HCT116 (cell line): ENCODE measurements around the gene SLC38A9. TPM values are rescaled to one million over a fixed set of nuclear protein-coding genes. Genes with fewer than 3 reads are reported as not detected.

Experiments used
- ATAC-seq: fragments of 200-7000 bp; cut with Tn5 transposase; 2 replicates; pipeline ENCODE4 v1.9.1; 2020; ENCODE audit warnings: mild to moderate bottlenecking, moderate library complexity
- BruUV-seq: library from RNA; stranded (reverse); fragments of 400-500 nt; replicated peaks from 2 replicates; lab custom pipeline; 2021; lab: Mats Ljungman, UMichigan
- CTCF ChIA-PET: fragments of 300-600 bp; sonication (Branson Sonifier 250); formaldehyde crosslinking; loops from one replicate; lab custom pipeline; 2021; ENCODE audit warnings: antibody characterized with exemption; lab: Charles Lee
- POLR2A ChIA-PET: fragments of 300-600, 350-600 bp; sonication (Branson Sonifier 250); formaldehyde crosslinking; loops from one replicate; lab custom pipeline; 2021; ENCODE audit warnings: antibody characterized with exemption; lab: Charles Lee
- RAD21 ChIA-PET, 2 experiments: fragments of 300-600 bp; sonication (Branson Sonifier 250); formaldehyde crosslinking; loops; one replicate each; lab custom pipeline; 2023; ENCODE audit warnings: low total read pairs in 2 of 2; ENCODE audit not compliant: uncharacterized antibody in 2 of 2, unreplicated experiment in 2 of 2, low non-redundant PET in 1 of 2; lab: Charles Lee
- DNase-seq: peaks from one replicate; pipeline ENCODE4 v3.0.0-alpha.2; 2010; ENCODE audit warnings: low read depth, low spot score
- H2AFZ ChIP-seq: fragments of 200-600 bp; shearing (Covaris generic), sonication (generic); 2 replicates; pipeline ENCODE4 v1.6.1; 2017; ENCODE audit warnings: low read depth, mixed run types, mixed read lengths, antibody characterized with exemption, low read length; ENCODE audit not compliant: poor library complexity, severe bottlenecking
- H3K27ac ChIP-seq: 2 replicates; pipeline ENCODE4 v1.5.1; 2012; ENCODE audit warnings: low read depth, low read length
- H3K27me3 ChIP-seq: fragments of 200-600 bp; sonication (generic); 2 replicates; pipeline ENCODE4 v1.6.1; 2016; ENCODE audit warnings: mixed run types, low read length, mixed read lengths; ENCODE audit not compliant: insufficient read depth
- H3K36me3 ChIP-seq, 2 experiments: fragments of 200-500 bp in 1 of 2; fragments of 200-600 bp in 1 of 2; sonication (Bioruptor generic) in 1 of 2; sonication (generic) in 1 of 2; 2 replicates each; pipeline versions ENCODE4 v1.5.1 to v1.6.1; 2014 to 2016; ENCODE audit warnings: low read length in 2 of 2, inconsistent platforms in 1 of 2, mixed read lengths in 1 of 2, mixed run types in 1 of 2; ENCODE audit not compliant: insufficient read depth in 2 of 2, control insufficient read depth in 1 of 2
- H3K4me1 ChIP-seq, 2 experiments: fragments of 200-600 bp in 1 of 2; sonication (generic) in 1 of 2; 2 replicates each; pipeline versions ENCODE4 v1.5.1 to v1.6.1; 2012 to 2017; ENCODE audit warnings: low read length in 2 of 2, inconsistent platforms in 1 of 2, mild to moderate bottlenecking in 1 of 2, mixed read lengths in 1 of 2, mixed run types in 1 of 2, moderate library complexity in 1 of 2; ENCODE audit not compliant: insufficient read depth in 2 of 2, control insufficient read depth in 1 of 2
- H3K4me2 ChIP-seq: fragments of 200-600 bp; sonication (generic); 2 replicates; pipeline ENCODE4 v1.6.1; 2017; ENCODE audit warnings: mixed run types, low read length, mixed read lengths
- H3K4me3 ChIP-seq, 2 experiments: fragments of 200-600 bp in 1 of 2; sonication (generic) in 1 of 2; replicated peaks in 1 of 2; 2 replicates each; pipeline ENCODE4 v1.5.1; 2011 to 2016; ENCODE audit warnings: low read length in 2 of 2, control low read depth in 1 of 2, low read depth in 1 of 2, mild to moderate bottlenecking in 1 of 2, mixed read lengths in 1 of 2, mixed run types in 1 of 2
- H3K79me2 ChIP-seq: fragments of 200-600 bp; sonication (generic); 2 replicates; pipeline ENCODE4 v1.6.1; 2017; ENCODE audit warnings: mild to moderate bottlenecking, mixed run types, low read length, moderate library complexity, mixed read lengths; ENCODE audit not compliant: insufficient read depth
- H3K9ac ChIP-seq: fragments of 200-600 bp; sonication (generic); 2 replicates; pipeline ENCODE4 v1.6.1; 2016; ENCODE audit warnings: low read length, mixed read lengths
- H3K9me2 ChIP-seq: fragments of 200-600 bp; sonication (generic), shearing (Covaris generic); 2 replicates; pipeline ENCODE4 v1.6.1; 2017; ENCODE audit warnings: mixed run types, mild to moderate bottlenecking, moderate library complexity; ENCODE audit not compliant: insufficient read depth
- H3K9me3 ChIP-seq, 2 experiments: fragments of 200-500 bp in 1 of 2; fragments of 200-600 bp in 1 of 2; sonication (Bioruptor generic) in 1 of 2; sonication (generic) in 1 of 2; 2 replicates each; pipeline ENCODE4 v1.6.1; 2014 to 2017; ENCODE audit warnings: low read length in 2 of 2, mixed read lengths in 2 of 2, inconsistent platforms in 1 of 2, low read depth in 1 of 2, mild to moderate bottlenecking in 1 of 2, mixed run types in 1 of 2, moderate library complexity in 1 of 2; ENCODE audit not compliant: control insufficient read depth in 1 of 2, insufficient read depth in 1 of 2
- H4K20me1 ChIP-seq: fragments of 200-600 bp; sonication (generic), shearing (Covaris generic); 2 replicates; pipeline ENCODE4 v1.6.1; 2017; ENCODE audit warnings: mixed run types, mild to moderate bottlenecking, moderate library complexity; ENCODE audit not compliant: insufficient read depth
- EGR1 ChIP-seq: IDR thresholded peaks from 2 replicates; pipeline ENCODE4 v1.6.1; 2012; ENCODE audit warnings: low read depth
- EZH2phosphoT487 ChIP-seq: fragments of 200-600 bp; IDR thresholded peaks from 2 replicates; pipeline ENCODE4 v1.6.1; 2018; ENCODE audit warnings: antibody characterized with exemption, borderline replicate concordance
- FOSL1 ChIP-seq: IDR thresholded peaks from 2 replicates; pipeline ENCODE4 v1.6.1; 2012; ENCODE audit warnings: low read depth
- TCF7L2 ChIP-seq: IDR thresholded peaks from 2 replicates; pipeline ENCODE4 v1.7.0; 2011; ENCODE audit warnings: borderline replicate concordance, inconsistent platforms; ENCODE audit not compliant: insufficient read depth, insufficient read length; ENCODE audit errors: extremely low read depth
- YY1 ChIP-seq: IDR thresholded peaks from 2 replicates; pipeline ENCODE4 v1.6.1; 2011; ENCODE audit warnings: low read length, low read depth, moderate library complexity, mild to moderate bottlenecking; ENCODE audit not compliant: insufficient replicate concordance; ENCODE audit errors: extremely low read depth
- intact Hi-C: fragments of 100-400 bp; cut with micrococcal nuclease; formaldehyde crosslinking; loops from 2 replicates; pipeline ENCODE4 v1.10.0; 2022
- total RNA-seq: library from RNA; stranded (reverse); gene quantifications from one replicate; pipeline ENCODE4 v1.2.1, GENCODE V29; 2021; ENCODE audit not compliant: unreplicated experiment
- TF ChIP-seq, protein P1 (sequence below): IDR thresholded peaks from 2 replicates; pipeline ENCODE4 v1.6.1; 2012; ENCODE audit warnings: low read depth
- TF ChIP-seq, protein P2 (sequence below): IDR thresholded peaks from 2 replicates; pipeline ENCODE4 v1.6.1; 2012

The SLC38A9 gene
- total RNA-seq, 1 experiment from 2014 or later: 12.6 TPM

DNA sequence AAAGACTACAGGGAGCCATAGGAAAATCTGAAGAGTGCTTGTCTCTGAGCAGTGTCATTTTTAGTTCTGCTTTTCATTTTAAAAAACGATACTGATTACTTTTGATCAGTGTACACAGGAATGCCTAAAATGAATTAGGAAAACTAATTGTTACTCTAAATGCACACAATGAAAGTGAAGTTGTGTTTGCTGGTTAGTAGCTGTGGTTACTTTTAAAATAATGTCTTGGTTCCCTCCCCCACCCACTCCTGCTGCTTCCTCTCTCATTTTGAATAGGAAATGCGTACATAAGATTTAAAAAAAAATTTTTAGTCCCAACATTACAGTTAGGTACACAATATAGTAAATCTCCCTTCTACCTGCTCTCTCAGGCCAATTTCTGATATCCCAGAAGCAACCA, 129.9 kb downstream of the SLC38A9 start (continued):
- TF ChIP-seq, protein P1, sequence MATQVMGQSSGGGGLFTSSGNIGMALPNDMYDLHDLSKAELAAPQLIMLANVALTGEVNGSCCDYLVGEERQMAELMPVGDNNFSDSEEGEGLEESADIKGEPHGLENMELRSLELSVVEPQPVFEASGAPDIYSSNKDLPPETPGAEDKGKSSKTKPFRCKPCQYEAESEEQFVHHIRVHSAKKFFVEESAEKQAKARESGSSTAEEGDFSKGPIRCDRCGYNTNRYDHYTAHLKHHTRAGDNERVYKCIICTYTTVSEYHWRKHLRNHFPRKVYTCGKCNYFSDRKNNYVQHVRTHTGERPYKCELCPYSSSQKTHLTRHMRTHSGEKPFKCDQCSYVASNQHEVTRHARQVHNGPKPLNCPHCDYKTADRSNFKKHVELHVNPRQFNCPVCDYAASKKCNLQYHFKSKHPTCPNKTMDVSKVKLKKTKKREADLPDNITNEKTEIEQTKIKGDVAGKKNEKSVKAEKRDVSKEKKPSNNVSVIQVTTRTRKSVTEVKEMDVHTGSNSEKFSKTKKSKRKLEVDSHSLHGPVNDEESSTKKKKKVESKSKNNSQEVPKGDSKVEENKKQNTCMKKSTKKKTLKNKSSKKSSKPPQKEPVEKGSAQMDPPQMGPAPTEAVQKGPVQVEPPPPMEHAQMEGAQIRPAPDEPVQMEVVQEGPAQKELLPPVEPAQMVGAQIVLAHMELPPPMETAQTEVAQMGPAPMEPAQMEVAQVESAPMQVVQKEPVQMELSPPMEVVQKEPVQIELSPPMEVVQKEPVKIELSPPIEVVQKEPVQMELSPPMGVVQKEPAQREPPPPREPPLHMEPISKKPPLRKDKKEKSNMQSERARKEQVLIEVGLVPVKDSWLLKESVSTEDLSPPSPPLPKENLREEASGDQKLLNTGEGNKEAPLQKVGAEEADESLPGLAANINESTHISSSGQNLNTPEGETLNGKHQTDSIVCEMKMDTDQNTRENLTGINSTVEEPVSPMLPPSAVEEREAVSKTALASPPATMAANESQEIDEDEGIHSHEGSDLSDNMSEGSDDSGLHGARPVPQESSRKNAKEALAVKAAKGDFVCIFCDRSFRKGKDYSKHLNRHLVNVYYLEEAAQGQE: no peak
- no peak for TF ChIP-seq TCF7L2
- TF ChIP-seq EGR1: no peak
- TF ChIP-seq, protein P2, sequence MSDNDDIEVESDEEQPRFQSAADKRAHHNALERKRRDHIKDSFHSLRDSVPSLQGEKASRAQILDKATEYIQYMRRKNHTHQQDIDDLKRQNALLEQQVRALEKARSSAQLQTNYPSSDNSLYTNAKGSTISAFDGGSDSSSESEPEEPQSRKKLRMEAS: no peak

DNA sequence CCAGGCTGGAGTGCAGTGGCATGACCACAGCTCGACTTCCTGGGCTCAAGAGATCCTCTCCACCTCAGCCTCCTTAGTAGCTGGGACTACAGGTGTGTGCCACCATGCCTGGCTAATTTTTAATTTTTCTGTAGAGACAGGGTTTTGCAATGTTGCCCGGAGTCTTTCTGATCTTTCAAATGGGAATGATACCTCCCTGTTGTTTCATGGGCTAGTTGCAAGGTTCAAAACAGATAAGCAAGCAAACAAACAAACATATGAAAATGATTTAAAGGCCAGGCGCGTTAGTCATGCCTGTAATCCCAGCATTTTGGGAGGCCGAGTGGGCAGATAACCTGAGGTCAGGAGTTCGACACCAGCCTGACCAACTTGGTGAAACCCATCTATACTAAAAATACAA, 132.1 kb downstream of the SLC38A9 start:
- intact Hi-C loops: no loop called here
- BruUV-seq: no TSS peak
- H3K4me1 ChIP-seq: no peaks in the 10 kb centered on the region
- no peak overlapping the region for H3K4me3 ChIP-seq
- no peak overlapping the region for H3K27ac ChIP-seq
- H3K9me3 ChIP-seq: no peaks in the 10 kb centered on the region
- H3K4me2 ChIP-seq: no peak overlapping the region
- H4K20me1 ChIP-seq: no peaks in the 10 kb centered on the region
- ChIA-PET POLR2A (no interaction called here), RAD21 (no interaction called here), CTCF (no interaction called here)
- H3K79me2 ChIP-seq: no peaks in the 10 kb centered on the region
- TF ChIP-seq EZH2phosphoT487 (no peak), YY1 (no peak), FOSL1 (no peak)
- ATAC-seq: no peak
- H3K9me2 ChIP-seq: no peaks in the 10 kb centered on the region
- H2AFZ ChIP-seq: no peak overlapping the region
- no peaks in the 10 kb centered on the region for H3K36me3 ChIP-seq
- H3K27me3 ChIP-seq: no peaks in the 10 kb centered on the region
- no peak overlapping the region for H3K9ac ChIP-seq
- DNase-seq: no peak
